Measurements from ENCODE around the gene CFAP46.

CFAP46 gene

GRCh38 chr10:132862485-132863420 lies 79.6 kb downstream of the CFAP46 start:
- Mint-ChIP-seq H3K36me3 (no peaks in the 10 kb centered on the region), H3K4me1 (ENCODE audit: low read depth) (peaks cover 7% of the 10 kb centered on the region), H3K4me3 (peak overlapping the region; percentile 66), H3K27ac (no peak overlapping the region), H3K9me3 (ENCODE audit: low read depth) (no peaks in the 10 kb centered on the region), H3K27me3 (peaks cover 3% of the 10 kb centered on the region)

GRCh38 chr10:132861884-132862461 lies 80.4 kb downstream of the CFAP46 start:
- H3K27ac Mint-ChIP-seq: no peak overlapping the region

GRCh38 chr10:132861116-132861691 lies 81.2 kb downstream of the CFAP46 start:
- Mint-ChIP-seq H3K9me3 (ENCODE audit: low read depth) (no peaks in the 10 kb centered on the region), H3K36me3 (no peaks in the 10 kb centered on the region), H3K27ac (no peak overlapping the region), H3K27me3 (peaks cover 3% of the 10 kb centered on the region), H3K4me3 (no peak overlapping the region), H3K4me1 (ENCODE audit: low read depth) (peaks cover 7% of the 10 kb centered on the region)

More at GRCh38 chr10:132861884-132862461, 80.4 kb downstream of the CFAP46 start:
- Mint-ChIP-seq H3K4me1 (ENCODE audit: low read depth) (peaks cover 7% of the 10 kb centered on the region), H3K9me3 (ENCODE audit: low read depth) (no peaks in the 10 kb centered on the region), H3K36me3 (no peaks in the 10 kb centered on the region), H3K4me3 (no peak overlapping the region), H3K27me3 (peaks cover 3% of the 10 kb centered on the region)

- Mint-ChIP-seq H3K27ac (no peak overlapping the region), H3K9me3 (ENCODE audit: low read depth) (no peaks in the 10 kb centered on the region), H3K4me1 (ENCODE audit: low read depth) (peaks cover 7% of the 10 kb centered on the region), H3K36me3 (no peaks in the 10 kb centered on the region), H3K4me3 (no peak overlapping the region), H3K27me3 (peaks cover 5% of the 10 kb centered on the region)
These were observed 81.8 kb downstream of the CFAP46 start for GRCh38 chr10:132860532-132860931.

GRCh38 chr10:132859084-132859855 lies 83.1 kb downstream of the CFAP46 start:
- H3K36me3 Mint-ChIP-seq: no peaks in the 10 kb centered on the region
- no peak overlapping the region for H3K4me3 Mint-ChIP-seq
- H3K4me1 Mint-ChIP-seq (ENCODE audit: low read depth): peaks cover 7% of the 10 kb centered on the region
- no peak overlapping the region for H3K27ac Mint-ChIP-seq
- H3K9me3 Mint-ChIP-seq (ENCODE audit: low read depth): no peaks in the 10 kb centered on the region
- peaks cover 8% of the 10 kb centered on the region for H3K27me3 Mint-ChIP-seq

DNA sequence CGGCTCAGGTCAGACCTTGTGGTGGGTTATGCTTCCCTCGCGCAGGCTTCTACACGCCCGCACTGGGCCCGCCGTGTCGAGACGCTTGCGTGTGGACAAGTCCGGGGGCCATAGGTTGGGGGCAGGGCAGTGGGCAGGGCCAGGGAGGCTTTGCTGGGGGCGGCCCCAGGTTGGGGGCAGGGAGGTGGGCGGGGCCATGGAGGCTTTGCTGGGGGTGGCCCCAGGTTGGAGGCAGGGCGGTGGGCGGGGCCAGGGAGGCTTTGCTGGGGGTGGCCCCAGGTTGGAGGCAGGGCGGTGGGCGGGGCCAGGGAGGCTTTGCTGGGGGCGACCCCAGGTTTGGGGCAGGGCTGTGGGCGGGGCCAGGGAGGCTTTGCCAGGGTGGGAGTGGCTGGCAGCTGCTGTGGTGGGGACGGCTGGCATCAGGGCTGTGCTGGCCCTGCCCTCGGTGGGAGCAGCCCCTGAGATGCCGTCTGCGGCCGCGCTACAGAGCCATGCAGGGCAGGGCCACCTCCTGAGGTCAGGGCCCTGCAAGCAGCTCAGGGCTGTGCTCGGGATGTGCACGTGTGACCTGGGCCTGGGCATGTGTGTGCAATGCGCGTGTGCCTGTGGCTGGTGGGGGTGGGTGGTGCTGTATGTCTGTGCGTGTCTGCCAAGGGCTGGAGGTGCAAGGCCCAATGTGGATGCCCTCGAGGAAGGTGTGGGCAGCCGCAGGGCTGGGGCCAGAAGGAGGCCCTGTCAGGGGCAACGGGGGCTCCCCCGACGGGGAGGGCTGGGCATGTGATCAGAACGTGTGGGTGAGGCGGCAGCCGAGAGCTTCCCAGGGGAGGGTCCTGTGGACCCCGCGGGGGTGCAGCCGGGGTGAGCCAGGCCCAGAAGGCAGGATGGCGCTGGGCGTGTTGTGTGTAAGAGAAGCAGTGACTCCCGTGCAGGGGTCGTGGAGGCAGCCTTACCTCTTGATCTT lies 84.0 kb downstream of the CFAP46 start:
- no peak overlapping the region for H3K4me3 Mint-ChIP-seq
- H3K27ac Mint-ChIP-seq: no peak overlapping the region
- no peaks in the 10 kb centered on the region for H3K36me3 Mint-ChIP-seq
- H3K4me1 Mint-ChIP-seq (ENCODE audit: low read depth): peaks cover 3% of the 10 kb centered on the region
- H3K27me3 Mint-ChIP-seq: peaks cover 7% of the 10 kb centered on the region
- no peaks in the 10 kb centered on the region for H3K9me3 Mint-ChIP-seq (ENCODE audit: low read depth)

DNA sequence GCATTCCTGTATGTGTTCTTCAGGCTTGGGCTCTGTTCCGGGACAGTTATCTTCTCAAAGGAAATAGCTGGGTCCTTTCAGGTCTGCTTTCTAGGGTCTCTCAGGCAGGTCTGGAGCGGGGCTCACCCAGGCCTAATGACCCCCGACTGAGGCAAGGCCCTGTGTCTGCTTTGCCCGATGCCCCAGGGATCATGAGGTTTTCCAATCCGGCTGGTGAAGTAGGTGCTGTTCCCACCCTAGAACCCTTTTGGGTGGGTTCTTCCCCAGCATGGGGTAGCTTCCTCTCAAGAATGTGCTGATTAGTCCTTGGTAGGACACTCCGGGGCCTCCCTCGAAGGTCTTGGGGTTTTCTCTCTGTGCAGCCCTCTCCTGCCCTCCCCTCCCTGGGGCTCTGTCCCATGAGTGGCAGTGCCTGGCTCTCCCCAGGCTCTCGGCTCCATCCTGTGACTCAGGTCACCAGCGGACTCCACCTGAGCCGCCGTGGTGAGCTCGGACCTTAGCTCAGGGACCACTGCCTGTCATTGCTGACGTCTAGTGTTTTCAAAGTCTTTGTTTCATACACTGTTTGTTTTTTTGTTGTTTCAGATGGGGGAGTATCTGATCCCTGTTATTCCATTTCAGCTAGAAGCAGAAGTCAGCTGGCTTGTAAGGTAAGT lies 85.4 kb downstream of the CFAP46 start:
- H3K4me3 Mint-ChIP-seq: no peak overlapping the region
- no peak overlapping the region for H3K27ac Mint-ChIP-seq
- H3K9me3 Mint-ChIP-seq (ENCODE audit: low read depth): no peaks in the 10 kb centered on the region
- H3K27me3 Mint-ChIP-seq: peaks cover 5% of the 10 kb centered on the region
- peaks cover 1% of the 10 kb centered on the region for H3K4me1 Mint-ChIP-seq (ENCODE audit: low read depth)
- no peaks in the 10 kb centered on the region for H3K36me3 Mint-ChIP-seq

- H3K27ac Mint-ChIP-seq: no peak overlapping the region
- H3K9me3 Mint-ChIP-seq (ENCODE audit: low read depth): no peaks in the 10 kb centered on the region
- no peak overlapping the region for H3K4me3 Mint-ChIP-seq
- H3K4me1 Mint-ChIP-seq (ENCODE audit: low read depth): peaks cover 1% of the 10 kb centered on the region
- H3K27me3 Mint-ChIP-seq: peaks cover 5% of the 10 kb centered on the region
- no peaks in the 10 kb centered on the region for H3K36me3 Mint-ChIP-seq
These were observed 86.5 kb downstream of the CFAP46 start for GRCh38 chr10:132855889-132856288.

GRCh38 chr10:132851451-132851850 lies 90.9 kb downstream of the CFAP46 start:
- H3K36me3 Mint-ChIP-seq: no peaks in the 10 kb centered on the region
- peaks cover 9% of the 10 kb centered on the region for H3K27me3 Mint-ChIP-seq
- peaks cover 12% of the 10 kb centered on the region for H3K4me1 Mint-ChIP-seq (ENCODE audit: low read depth)
- no peak overlapping the region for H3K27ac Mint-ChIP-seq
- no peaks in the 10 kb centered on the region for H3K9me3 Mint-ChIP-seq (ENCODE audit: low read depth)
- H3K4me3 Mint-ChIP-seq: no peak overlapping the region

GRCh38 chr10:132850896-132851295 lies 91.5 kb downstream of the CFAP46 start:
- no peak overlapping the region for H3K4me3 Mint-ChIP-seq
- no peak overlapping the region for H3K27ac Mint-ChIP-seq

DNA sequence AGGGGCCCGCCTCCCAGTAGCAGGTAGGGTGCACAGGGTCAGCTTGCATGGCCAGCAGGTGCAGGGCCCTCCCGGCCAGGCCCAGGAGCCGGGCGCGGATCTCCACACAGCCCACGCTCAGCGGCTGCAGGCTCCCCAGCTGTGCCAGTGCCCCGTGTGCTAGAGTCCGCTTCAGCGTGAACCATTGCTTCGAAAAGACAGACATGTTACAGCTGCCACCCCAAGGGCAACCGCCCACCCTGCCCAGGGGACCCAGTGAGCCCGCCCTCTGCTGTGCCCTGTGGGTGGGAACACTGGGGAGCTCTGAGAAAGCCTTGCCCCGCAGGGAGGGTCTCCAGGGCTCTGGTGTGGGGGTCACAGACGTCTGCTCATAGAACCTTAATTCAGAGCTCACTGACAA lies 92.1 kb downstream of the CFAP46 start:
- Mint-ChIP-seq H3K9me3 (ENCODE audit: low read depth) (no peaks in the 10 kb centered on the region), H3K4me1 (ENCODE audit: low read depth) (peaks cover 12% of the 10 kb centered on the region), H3K27ac (no peak overlapping the region), H3K4me3 (no peak overlapping the region), H3K36me3 (no peaks in the 10 kb centered on the region), H3K27me3 (peaks cover 6% of the 10 kb centered on the region)

More at GRCh38 chr10:132850896-132851295, 91.5 kb downstream of the CFAP46 start:
- Mint-ChIP-seq H3K4me1 (ENCODE audit: low read depth) (peaks cover 12% of the 10 kb centered on the region), H3K27me3 (peaks cover 9% of the 10 kb centered on the region), H3K9me3 (ENCODE audit: low read depth) (no peaks in the 10 kb centered on the region), H3K36me3 (no peaks in the 10 kb centered on the region)

- Mint-ChIP-seq H3K4me1 (ENCODE audit: low read depth) (peaks cover 12% of the 10 kb centered on the region), H3K36me3 (no peaks in the 10 kb centered on the region), H3K4me3 (no peak overlapping the region), H3K27me3 (peaks cover 5% of the 10 kb centered on the region), H3K9me3 (ENCODE audit: low read depth) (no peaks in the 10 kb centered on the region), H3K27ac (no peak overlapping the region)
These were observed 92.8 kb downstream of the CFAP46 start for GRCh38 chr10:132849546-132850031.

DNA sequence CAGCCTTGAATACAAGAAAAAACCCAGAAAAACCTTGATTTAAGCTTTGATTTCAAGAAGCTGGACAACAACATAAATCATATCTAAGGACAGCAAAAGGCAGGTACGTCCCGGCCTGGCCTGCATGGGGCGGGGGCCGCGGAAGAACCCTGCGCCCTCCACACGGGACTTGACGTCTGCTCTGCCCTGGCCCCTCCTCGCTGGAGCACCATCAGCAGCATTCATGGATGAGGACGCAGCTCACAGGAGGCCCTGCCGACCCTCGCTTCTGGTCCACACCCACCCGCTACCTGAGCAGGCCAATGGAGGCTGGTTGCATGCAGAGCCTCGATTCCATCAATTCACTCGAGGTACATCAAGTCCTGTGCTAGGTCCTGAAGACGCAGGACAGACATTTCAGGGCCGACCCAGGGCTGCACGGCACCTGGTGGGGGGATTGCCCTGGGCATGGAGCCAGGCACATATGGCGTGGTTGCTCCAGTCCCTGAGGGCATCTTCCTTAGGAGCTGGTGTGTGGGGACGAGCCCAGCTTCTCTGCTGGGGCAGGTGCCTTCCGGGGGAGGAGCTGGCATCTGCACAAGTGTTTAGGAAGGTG lies 93.3 kb downstream of the CFAP46 start:
- Mint-ChIP-seq H3K4me3 (peak overlapping the region; percentile 80), H3K27me3 (peaks cover 4% of the 10 kb centered on the region), H3K27ac (no peak overlapping the region), H3K4me1 (ENCODE audit: low read depth) (peaks cover 12% of the 10 kb centered on the region), H3K36me3 (no peaks in the 10 kb centered on the region), H3K9me3 (ENCODE audit: low read depth) (no peaks in the 10 kb centered on the region)
